ENCODE data around the gene CACNG8. TPM values are rescaled to one million over a fixed set of nuclear protein-coding genes. Genes with fewer than 3 reads are reported as not detected.

The CACNG8 gene
- total RNA-seq, 1 experiment from 2014 or later: not detected

Small RNAs within 50 kb of the gene (small RNA-seq; reads per million reads assigned to genes)
- gene AC012314.20: not detected

Other genes starting within 250 kb of the CACNG8 start
- gene NLRP12, start 138.6 kb upstream of the CACNG8 start, total RNA-seq (2014; rRNA removed; shearing (Covaris generic); ENCODE audit: low replicate concordance): not detected in 2 replicates
- gene MYADM, start 95.1 kb upstream of the CACNG8 start, total RNA-seq (2014; rRNA removed; shearing (Covaris generic); ENCODE audit: low replicate concordance): not detected in 2 replicates
- not detected in 2 replicates for gene PRKCG, start 80.7 kb upstream of the CACNG8 start, total RNA-seq (2014; rRNA removed; shearing (Covaris generic); ENCODE audit: low replicate concordance)
- not detected in 2 replicates for gene CACNG7, start 53.7 kb upstream of the CACNG8 start, total RNA-seq (2014; rRNA removed; shearing (Covaris generic); ENCODE audit: low replicate concordance)
- not detected in 2 replicates for gene CACNG6, start 28.7 kb downstream of the CACNG8 start, total RNA-seq (2014; rRNA removed; shearing (Covaris generic); ENCODE audit: low replicate concordance)
- gene VSTM1, start 101.0 kb downstream of the CACNG8 start, total RNA-seq (2014; rRNA removed; shearing (Covaris generic); ENCODE audit: low replicate concordance): not detected in 2 replicates
- gene TARM1, start 118.4 kb downstream of the CACNG8 start, total RNA-seq (2014; rRNA removed; shearing (Covaris generic); ENCODE audit: low replicate concordance): not detected in 2 replicates
- 0.22 TPM in 1 of 2 replicates, not detected in the other for gene OSCAR, start 137.9 kb downstream of the CACNG8 start, total RNA-seq (2014; rRNA removed; shearing (Covaris generic); ENCODE audit: low replicate concordance)
- gene NDUFA3, start 139.9 kb downstream of the CACNG8 start, total RNA-seq (2014; rRNA removed; shearing (Covaris generic); ENCODE audit: low replicate concordance): 79.5 and 105 TPM in 2 replicates
- 21.5 and 39.9 TPM in 2 replicates for gene TFPT, start 152.7 kb downstream of the CACNG8 start, total RNA-seq (2014; rRNA removed; shearing (Covaris generic); ENCODE audit: low replicate concordance)
- 25.2 and 61.3 TPM in 2 replicates for gene PRPF31, start 152.8 kb downstream of the CACNG8 start, total RNA-seq (2014; rRNA removed; shearing (Covaris generic); ENCODE audit: low replicate concordance)
- gene CNOT3, start 174.8 kb downstream of the CACNG8 start, total RNA-seq (2014; rRNA removed; shearing (Covaris generic); ENCODE audit: low replicate concordance): 31.2 and 45.0 TPM in 2 replicates
- 1.6 and 14.0 TPM in 2 replicates for gene LENG1, start 196.8 kb downstream of the CACNG8 start, total RNA-seq (2014; rRNA removed; shearing (Covaris generic); ENCODE audit: low replicate concordance)
- 6.2 TPM in 1 of 2 replicates, not detected in the other for gene TMC4, start 210.2 kb downstream of the CACNG8 start, total RNA-seq (2014; rRNA removed; shearing (Covaris generic); ENCODE audit: low replicate concordance)
- gene MBOAT7, start 226.6 kb downstream of the CACNG8 start, total RNA-seq (2014; rRNA removed; shearing (Covaris generic); ENCODE audit: low replicate concordance): 85.6 and 90.0 TPM in 2 replicates
- gene TSEN34, start 228.4 kb downstream of the CACNG8 start, total RNA-seq (2014; rRNA removed; shearing (Covaris generic); ENCODE audit: low replicate concordance): 28.1 and 39.8 TPM in 2 replicates
- 3,304 and 6,295 TPM in 2 replicates for gene RPS9, start 237.9 kb downstream of the CACNG8 start, total RNA-seq (2014; rRNA removed; shearing (Covaris generic); ENCODE audit: low replicate concordance)